H54 (cell line): ENCODE results near the gene GULP1.
"Not testable (repeated sequence)": the region's sequence is repeated elsewhere in the genome, so short reads cannot be mapped to it uniquely, and the experiment has no call there.

Source experiments
- DNase-seq: peaks from one replicate; pipeline ENCODE4 v3.0.0; 2011; ENCODE audit warnings: low spot score, mixed read lengths; ENCODE audit not compliant: insufficient read length
- FAIRE-seq: peaks from 3 replicates; lab custom pipeline; 2011; peaks lifted over from hg19 to GRCh38; lab: Jason Lieb, UNC
- POLR2A ChIP-seq: IDR thresholded peaks from 2 replicates; pipeline ENCODE4 v1.6.1; 2011; ENCODE audit warnings: low read depth, mild to moderate bottlenecking, low read length

GULP1 gene

GRCh38 chr2:188526701-188527100 lies 235.0 kb downstream of the GULP1 start:
- FAIRE-seq: no peak
- no peak for TF ChIP-seq POLR2A

GRCh38 chr2:188527141-188527540 lies 235.5 kb downstream of the GULP1 start:
- no peak for TF ChIP-seq POLR2A
- FAIRE-seq (no peak), DNase-seq (no peak)

More at GRCh38 chr2:188526701-188527100, 235.0 kb downstream of the GULP1 start:
- DNase-seq: no peak

GRCh38 chr2:188527581-188527993 lies 235.9 kb downstream of the GULP1 start:
- no peak for FAIRE-seq
- DNase-seq: no peak
- TF ChIP-seq POLR2A: no peak

- TF ChIP-seq POLR2A: no peak
- FAIRE-seq (no peak), DNase-seq (no peak)
Measured at GRCh38 chr2:188529710-188530109, 238.0 kb downstream of the GULP1 start.

GRCh38 chr2:188534875-188535274 lies 243.2 kb downstream of the GULP1 start:
- DNase-seq: no peak
- FAIRE-seq: no peak
- TF ChIP-seq POLR2A: no peak

GRCh38 chr2:188551671-188552070 lies 260.0 kb downstream of the GULP1 start:
- DNase-seq: no peak
- FAIRE-seq: peak; percentile 11
- no peak for TF ChIP-seq POLR2A

GRCh38 chr2:188557081-188557480 lies 265.4 kb downstream of the GULP1 start:
- FAIRE-seq (no peak), DNase-seq (no peak)
- no peak for TF ChIP-seq POLR2A

GRCh38 chr2:188559455-188559854 lies 267.8 kb downstream of the GULP1 start:
- DNase-seq, FAIRE-seq: not testable (repeated sequence)

GRCh38 chr2:188561473-188561979 lies 269.9 kb downstream of the GULP1 start:
- DNase-seq (no peak), FAIRE-seq (no peak)
- no peak for TF ChIP-seq POLR2A

GRCh38 chr2:188569431-188570165 lies 277.9 kb downstream of the GULP1 start:
- TF ChIP-seq POLR2A: no peak
- no peak for FAIRE-seq
- no peak for DNase-seq

- no peak for TF ChIP-seq POLR2A
Measured at GRCh38 chr2:188570370-188570769, 278.7 kb downstream of the GULP1 start.

GRCh38 chr2:188571543-188572303 lies 280.0 kb downstream of the GULP1 start:
- FAIRE-seq (no peak), DNase-seq (no peak)
- no peak for TF ChIP-seq POLR2A

More at GRCh38 chr2:188570370-188570769, 278.7 kb downstream of the GULP1 start:
- no peak for FAIRE-seq
- no peak for DNase-seq

- no peak for DNase-seq
- TF ChIP-seq POLR2A: no peak
- no peak for FAIRE-seq
Measured at GRCh38 chr2:188572592-188572991, 280.9 kb downstream of the GULP1 start.

- FAIRE-seq (no peak), DNase-seq (no peak)
- no peak for TF ChIP-seq POLR2A
Measured at GRCh38 chr2:188573453-188573852, 281.8 kb downstream of the GULP1 start.

- no peak for TF ChIP-seq POLR2A
- no peak for FAIRE-seq
- DNase-seq: no peak
Measured at GRCh38 chr2:188576006-188576405, 284.3 kb downstream of the GULP1 start.
